Activated CD4-positive, alpha-beta T cell treated with anti-CD3 and anti-CD28 coated beads, Interleukin-2, amount 50 U/mL, for 1 hour (primary cell): ENCODE data around the gene G2E3.
"Not testable (repeated sequence)": the region's sequence is repeated elsewhere in the genome, so short reads cannot be mapped to it uniquely, and the experiment has no call there.

Experiments
- DNase-seq: peaks from one replicate; pipeline ENCODE4 v3.0.0-alpha.2; 2020

G2E3 gene

DNA sequence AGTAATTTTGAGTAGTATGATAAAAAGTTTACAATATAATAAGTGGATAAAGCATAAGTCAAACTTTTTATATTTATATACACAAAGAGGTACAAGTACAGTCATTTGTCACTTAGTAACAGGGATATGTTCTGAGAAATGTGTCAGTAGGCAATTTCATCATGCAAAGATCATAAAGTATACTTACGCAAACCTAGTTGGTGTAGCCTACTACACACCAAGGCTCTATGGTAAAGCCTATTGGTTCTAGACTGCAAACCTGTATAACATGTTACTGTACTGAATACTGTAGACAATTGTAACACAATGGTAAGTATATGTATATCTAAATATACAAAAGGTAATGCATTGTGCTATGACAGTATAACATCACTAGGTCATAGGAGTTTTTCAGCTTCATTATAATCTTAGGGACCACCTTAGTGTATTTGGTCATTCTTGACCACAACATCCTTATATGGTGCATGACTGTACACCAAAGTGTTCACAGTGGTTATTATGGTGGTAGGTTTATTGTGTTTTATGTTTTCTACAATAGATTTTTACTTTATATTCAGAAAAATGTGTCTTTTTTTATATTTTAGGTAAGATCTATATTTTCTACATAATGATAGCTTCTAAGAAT lies 48.3 kb downstream of the G2E3 start:
- no peak for DNase-seq

DNA sequence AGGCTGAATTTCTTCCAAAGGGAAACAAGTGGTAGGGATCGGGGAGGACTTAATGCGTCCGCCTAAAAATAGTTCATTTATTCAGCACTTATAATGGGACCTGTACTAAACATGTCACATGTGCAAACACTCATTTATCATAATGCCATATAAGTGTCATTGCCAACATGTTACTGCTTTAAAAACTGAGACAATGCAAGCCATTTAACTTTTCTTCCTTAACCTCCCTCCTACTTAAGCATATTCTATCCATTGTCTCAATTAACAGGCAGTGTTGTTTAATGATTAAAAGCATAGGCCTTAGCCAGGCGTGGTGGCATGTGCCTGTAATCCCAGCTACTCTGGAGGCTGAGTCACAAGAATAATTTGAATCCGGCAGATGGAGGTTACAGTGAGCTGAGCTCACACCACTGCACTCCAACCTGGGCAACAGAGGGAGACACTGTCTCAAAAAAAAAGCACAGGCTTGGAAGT lies 49.6 kb downstream of the G2E3 start:
- no peak for DNase-seq

DNA sequence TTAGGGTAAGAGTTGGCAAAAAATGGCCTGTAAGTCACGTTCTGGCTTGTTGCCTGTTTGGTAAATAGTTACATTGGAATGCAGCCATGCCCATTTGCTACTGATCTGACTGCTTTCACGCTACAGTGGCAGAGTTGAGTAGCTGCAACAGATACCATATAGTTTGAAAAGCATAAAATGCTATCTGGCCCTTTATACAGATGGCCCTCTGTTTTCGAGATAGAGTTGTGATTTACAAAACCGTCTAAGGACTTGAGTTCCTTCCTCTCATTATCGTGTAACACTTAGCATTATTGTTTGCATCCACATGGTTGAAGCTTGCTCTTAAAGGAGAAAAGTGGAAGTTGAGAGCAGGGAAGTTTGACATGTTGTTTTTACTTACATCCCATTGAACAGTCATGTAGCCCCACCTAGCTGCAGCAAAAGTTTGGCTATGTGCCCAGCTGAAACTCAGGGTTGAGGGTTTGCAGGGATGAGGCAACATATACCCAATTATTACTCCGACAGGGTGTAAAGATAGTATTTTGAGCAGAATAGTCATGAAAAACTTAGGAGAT lies 51.9 kb downstream of the G2E3 start:
- no peak for DNase-seq

DNA sequence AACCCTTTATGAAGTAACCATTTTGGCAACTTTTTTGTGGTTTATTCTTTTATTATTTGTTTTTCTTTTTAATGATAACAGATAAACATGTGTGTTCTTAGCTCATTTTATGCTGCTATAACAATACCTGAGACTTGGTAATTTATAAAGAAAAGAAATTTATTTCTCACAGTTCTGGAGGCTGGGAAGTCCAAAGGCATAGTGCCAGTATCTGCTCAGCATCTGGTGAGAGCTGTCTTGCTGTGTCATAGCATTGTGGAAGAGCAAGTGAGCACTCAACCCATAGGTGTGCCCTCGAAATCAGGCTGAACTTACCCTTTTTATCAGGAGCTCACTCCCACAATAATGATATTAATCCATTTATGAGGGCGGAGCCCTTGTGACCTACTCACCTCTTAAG lies 55.2 kb downstream of the G2E3 start:
- DNase-seq, result no peak

DNA sequence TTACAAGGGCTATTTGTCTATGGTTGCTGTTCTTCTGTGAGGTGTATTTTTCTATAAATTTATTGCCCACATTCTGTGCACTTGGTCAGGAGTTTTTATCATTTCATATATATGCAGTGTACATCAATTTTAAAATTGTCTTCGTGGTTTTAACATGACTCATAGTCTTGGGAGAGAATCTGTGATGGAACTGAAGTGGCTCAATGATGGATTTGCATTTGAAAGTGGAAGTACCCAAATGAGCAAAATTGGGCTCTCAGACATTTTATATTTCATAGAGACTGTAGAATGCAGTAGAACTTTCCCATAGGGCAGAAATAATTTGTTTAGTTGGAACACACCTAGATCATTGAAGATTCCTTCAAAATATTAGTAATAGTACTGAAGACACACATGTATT lies 61.2 kb downstream of the G2E3 start:
- no peak for DNase-seq

DNA sequence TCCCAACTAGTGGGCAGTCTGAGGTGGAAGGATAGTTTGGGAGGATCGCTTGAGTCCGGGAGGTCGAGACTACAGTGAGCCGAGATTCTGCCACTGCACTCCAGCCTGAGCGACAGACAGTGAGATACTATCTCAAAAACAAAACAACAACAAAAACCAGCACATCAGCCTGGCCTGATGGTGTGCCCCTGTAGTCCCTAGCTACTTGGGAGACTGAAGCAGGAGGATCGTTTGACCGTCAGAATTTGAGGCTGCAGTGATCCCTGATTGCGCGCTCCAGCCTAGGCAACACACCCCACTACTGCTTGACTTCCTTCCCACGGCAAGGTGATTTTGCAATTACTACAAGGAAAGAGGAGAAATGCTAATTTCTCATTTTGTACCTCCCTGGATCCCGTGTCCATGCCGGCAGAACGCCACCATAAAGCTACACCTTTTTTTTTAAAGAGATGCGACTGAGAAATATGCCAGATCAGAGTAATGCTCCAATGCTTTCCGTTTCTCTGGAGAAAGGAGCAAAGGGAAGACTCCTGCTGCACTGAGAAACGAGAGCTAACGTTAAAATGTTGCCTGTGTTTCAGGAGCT lies 62.5 kb downstream of the G2E3 start:
- DNase-seq, result no peak

DNA sequence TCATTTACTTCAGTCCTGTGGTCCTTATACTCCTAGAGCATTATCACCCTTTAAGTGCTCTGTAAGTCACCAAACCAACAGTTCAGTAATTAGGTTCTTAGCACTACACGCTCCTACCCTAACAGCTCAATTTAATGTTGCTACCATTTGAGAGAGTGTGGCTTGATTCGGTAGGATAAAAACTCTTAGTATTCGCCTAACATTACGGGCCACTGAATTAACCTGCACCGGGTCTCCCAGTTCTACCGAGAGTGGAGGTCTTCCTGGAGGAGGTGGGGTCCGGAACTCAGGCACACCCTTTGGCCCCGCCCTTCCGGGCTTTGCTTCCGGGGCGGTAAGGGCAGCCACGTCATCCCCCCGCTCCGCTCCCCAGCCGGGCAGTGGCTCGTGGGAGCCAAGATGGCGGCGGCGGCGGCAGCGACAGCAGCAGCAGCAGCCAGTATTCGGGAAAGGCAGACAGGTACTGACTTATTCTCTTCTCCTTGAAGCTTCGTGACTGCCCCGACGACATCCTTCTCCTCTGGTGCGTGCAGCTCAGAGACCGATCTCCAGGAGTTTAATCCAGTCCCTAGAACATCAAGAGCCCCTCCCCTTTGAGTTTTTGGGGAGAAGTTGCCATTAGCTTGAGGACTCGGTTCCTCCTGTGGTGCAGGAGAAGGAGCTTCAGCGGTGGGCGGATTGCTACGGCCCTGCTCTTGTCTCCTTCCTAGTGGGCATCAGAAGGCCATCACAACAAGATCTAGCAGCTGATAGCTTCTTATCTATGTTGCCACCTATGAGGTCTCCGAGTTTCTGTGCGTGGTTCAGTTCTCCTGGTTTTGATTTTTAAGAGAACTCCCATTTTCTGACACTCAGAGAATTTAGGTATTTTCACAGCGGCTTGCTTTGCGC lies 63.2 kb downstream of the G2E3 start, which contains the start of gene SCFD1:
Gene SCFD1 (plus strand): TSS at position 380 of the 891 bp plus-strand sequence. CDS start 20 bp downstream, at position 400.
- peak; percentile 91 for DNase-seq

DNA sequence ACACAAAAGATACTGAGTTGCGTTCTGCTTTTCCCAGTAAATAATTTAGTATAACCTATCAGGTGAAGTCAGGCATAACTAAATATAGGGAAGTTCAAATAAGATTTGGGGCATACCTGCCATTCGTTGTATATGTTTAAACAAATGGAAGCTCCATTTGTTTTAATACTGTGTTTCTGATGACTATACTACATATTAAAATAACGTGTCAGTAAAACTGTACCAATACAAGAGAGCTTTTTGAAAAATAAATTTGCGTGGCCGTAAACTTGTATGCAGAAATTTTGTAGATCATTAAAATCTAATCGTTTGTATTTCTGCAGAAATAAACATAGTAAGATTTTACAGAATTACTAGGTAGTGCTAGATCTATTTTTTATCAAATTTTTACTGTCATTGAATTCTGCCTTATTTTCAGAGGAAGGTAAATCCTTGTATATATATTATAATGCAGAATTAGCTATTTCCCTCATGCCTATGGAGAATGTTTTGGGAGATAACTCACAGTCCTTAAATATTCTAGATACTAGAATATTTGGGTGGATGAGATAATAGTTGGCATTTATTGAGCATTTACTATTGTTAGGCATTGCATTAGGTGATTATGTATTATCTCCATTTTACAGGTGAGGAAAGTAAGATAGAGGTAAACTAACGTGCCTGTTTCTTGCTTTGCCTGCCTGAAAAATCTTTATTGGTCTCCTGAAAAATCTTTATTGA lies 64.6 kb downstream of the G2E3 start:
- no peak for DNase-seq

DNA sequence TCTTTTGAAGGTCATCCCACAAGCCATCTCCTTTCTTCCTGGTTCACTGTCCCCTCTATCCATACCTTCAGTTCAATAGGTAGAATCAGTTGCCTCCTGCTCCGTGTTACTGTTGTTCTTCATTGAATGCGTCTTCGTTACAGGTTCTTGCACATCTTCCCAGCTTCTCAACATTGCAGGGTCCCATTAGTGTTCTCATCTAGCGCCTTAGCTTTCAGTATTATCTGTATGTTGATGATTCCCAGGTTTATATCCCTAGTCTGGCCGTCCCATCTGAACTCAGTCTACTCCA lies 65.1 kb downstream of the G2E3 start:
- no peak for DNase-seq

DNA sequence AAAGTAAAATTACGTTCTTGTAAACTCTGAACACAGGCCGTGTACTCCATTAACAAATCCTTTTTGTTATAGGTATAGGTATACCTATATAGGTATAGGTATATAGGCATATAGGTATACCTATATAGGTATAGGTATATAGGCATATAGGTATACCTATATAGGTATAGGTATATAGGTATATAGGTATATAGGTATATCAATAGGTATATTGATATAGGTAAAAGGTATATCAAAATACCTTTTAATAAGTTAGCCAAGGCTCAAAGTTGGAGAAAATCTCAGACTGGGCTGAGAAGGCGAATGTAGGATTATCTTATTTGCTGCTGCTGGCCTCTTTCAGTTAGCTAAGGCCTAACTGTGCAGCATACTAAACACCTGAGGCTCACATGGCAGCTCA lies 66.6 kb downstream of the G2E3 start:
- DNase-seq, result no peak

DNA sequence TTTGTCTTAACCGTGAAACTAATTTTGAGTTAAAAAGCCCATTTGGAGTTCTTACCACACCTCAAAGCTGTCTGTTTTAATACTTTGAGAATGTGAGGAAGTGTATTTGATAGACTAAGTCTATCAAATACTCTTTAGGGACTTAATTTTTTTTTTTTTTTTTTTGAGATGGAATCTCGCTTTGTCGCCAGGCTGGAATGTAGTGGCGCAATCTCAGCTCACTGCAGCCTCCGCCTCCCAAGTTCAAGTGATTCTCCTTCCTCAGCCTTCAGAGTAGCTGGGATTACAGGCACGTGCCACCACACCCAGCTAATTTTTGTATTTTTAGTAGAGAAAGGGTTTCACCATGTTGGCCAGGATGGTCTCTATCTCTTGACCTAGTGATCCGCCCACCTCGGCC lies 70.5 kb downstream of the G2E3 start:
- not testable (repeated sequence) for DNase-seq

DNA sequence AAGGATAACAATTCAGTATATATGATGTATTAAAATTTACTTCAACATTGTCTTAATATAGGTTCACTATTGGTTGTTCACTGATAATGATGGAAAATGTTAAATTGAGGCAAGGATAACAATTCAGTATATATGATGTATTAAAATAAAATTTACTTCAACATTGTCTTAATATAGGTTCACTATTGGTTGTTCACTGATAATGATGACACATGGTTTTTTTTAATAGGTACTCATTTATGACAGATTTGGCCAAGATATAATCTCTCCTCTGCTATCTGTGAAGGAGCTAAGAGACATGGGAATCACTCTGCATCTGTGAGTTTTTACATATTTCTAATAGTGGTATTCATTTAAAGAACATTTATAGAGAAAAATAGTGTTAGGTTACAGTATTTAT lies 71.3 kb downstream of the G2E3 start:
- DNase-seq, result no peak

DNA sequence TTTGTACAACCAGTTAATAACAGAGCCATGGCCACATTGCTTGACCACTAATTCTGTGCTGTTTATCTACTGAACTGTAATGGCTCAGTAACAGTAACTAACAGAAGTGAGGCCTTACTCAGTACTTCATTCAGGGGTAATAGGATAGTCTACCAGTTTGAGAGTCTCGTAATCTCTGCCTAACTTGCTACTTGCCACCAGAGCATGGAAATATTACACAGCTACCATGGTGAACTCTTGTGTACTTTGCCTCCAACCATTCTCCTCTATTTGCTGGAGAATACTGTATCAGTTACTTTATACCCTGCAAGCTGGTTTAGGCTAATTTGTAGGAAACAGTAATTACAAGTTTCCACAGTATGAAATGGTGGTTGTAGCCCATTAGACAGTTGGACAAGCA lies 73.8 kb downstream of the G2E3 start:
- DNase-seq, result no peak

DNA sequence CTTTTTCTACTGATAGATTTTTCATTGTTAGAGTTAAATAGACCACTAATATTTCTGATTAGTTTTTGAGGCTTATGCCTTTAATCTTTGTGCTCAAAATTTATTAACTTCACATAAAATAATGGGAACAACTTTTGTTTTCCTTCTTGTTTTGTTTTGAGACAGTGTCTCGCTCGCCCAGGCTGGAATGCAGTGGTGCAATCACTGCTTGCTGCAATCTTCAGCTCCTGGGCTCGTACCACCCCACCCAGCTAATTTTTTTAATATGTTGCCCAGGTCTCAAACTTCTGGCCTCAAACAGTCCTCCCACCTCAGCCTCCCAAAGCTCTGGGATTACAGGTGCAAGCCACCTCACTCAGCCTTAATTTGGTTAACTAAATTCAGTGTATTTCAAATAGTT lies 80.0 kb downstream of the G2E3 start:
- no peak for DNase-seq

DNA sequence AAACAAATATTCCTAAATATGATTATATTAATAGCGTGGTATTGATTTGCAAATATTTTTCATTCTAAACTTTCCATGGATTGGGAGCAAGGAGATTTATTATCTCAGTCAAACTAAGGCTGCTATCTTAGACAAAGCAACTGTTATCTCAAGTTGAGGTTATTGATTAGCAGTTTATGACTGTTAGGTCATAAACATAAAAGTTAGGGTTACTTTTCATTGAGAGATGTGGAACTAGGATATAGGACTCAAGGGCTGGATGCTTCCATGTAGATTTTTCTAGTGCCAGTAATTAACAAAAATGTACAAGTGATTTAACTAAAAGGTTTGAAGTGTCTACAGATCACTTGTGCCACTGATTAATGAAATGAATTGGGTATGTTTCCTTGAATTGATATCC lies 82.2 kb downstream of the G2E3 start:
- DNase-seq, result no peak

DNA sequence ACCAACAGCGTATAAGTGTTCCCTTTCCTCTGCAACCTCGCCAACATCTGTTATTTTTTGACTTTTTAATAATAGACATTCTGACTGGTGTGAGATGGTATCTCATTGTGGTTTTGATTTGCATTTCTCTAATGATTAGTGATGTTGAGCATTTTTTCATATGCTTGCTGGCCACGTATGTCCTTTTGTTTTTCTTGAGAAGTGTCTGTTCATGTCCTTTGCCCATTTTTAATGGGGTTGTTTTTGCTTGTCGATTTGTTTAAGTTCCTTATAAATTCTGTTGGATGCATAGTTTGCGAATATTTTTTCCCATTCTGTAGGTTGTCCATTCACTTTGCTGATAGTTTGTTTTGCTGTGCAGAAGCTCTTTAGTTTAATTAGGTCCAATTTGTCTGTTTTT lies 85.5 kb downstream of the G2E3 start:
- not testable (repeated sequence) for DNase-seq

DNA sequence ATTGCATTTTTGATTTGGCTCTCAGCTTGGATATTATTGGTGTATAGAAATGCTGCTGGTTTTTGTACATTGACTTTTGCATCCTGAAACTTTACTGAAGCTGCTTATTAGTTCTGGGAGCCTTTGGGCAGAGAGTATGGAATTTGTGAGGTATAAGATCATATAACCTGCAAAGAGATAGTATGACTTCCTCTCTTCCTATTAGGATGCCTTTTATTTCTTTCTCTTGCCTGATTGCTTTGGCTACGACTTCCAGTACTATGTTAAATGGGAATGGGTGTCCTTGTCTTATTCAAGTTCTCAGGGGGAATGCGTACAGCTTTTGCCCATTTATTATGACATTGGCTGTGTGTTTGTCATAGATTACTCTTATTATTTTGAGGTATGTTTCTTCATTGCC lies 86.6 kb downstream of the G2E3 start:
- DNase-seq, result no peak

DNA sequence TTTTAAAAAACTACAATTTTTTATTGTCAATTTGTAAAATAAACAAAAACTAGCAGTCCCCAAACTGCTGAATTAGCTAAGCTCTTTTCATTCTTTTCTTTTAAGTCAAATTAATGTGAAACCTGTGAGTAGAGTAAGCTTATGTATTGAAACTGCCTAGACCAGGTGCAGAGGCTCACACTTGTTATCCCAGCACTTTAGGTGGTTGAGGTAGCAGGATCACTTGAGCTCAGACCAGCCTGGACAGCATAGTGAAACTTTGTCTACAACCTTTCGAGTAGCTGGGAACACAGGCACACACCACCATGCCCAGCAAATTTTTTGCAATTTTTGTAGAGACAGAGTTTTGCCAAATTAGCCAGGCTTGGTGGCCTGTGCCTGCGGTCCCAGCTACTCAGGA lies 89.5 kb downstream of the G2E3 start:
- no peak for DNase-seq

DNA sequence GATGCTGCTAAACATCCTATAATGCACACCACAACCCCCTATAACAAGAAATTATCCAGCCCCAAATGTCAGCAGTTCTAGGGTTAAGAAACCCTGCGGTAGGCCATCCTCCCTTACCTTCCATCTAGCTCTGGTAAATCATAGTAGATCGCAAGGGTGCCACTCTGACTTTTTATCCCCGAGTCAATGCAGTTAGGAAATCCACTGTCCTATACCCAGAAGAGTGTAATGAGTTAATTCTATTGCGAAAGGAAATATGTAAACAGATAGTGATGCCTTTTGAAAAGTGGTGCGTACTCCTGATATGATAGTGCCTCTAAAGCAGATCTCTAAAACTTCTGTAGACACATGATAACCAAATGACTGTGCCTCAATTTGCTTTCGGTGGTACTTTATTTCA lies 93.0 kb downstream of the G2E3 start:
- no peak for DNase-seq

DNA sequence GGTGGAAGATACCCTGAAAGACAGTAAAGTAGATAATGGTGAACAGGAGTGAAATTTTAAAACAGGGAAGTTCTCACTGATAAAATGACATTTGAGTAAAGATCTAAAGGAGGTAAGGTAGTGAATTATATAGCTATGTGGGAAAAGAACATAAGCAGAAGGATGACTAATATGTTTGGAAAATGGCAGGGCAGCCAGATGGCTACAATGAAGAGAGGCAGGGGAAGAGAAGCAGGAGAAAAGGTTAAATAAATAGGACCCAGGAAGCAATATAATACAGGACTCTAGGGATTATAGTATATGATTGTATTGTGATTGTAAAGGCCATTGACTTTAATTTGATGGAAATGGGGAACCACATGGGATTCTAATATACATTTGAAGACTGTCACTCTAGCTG lies 96.2 kb downstream of the G2E3 start:
- no peak for DNase-seq

DNA sequence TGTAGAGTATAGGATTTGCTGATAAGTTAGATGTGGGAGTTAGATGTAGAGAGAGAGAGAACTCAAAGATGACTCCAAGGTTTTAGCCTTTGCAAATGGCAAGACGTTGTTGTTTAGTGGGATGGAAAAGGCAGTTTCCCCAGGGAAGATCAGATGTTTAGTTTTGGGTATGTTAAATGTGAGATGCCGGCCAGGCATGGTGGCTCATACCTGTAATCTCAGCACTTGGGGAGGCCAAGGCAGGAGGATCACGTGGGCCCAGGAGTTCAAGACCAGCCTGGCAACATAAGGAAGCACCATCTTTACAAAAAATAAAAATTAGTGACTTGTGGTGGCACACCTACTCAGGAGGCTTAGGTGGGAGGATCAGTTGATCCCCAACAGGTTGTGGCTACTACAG lies 96.7 kb downstream of the G2E3 start:
- no peak for DNase-seq

DNA sequence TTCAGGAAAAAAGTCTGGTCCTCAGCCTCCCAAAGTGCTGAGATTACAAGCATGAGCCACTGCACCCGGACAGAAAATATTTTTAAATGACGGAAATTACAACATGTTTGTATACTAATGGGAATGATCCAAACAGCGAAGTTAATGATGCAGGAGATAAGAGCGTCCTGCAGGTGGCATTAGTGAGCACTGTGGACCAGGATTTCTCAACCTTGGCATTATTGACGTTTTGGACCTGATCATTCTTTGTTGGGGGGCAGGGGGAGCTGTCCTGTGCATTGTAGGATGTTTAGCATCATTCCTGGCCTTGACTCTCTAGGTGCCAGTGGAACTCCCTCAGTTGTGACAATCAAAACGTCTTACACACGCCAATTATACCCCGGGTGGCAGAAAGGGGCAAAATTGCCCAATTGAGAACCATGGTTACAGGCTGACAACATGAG lies 97.3 kb downstream of the G2E3 start:
- DNase-seq, result peak; percentile 25

DNA sequence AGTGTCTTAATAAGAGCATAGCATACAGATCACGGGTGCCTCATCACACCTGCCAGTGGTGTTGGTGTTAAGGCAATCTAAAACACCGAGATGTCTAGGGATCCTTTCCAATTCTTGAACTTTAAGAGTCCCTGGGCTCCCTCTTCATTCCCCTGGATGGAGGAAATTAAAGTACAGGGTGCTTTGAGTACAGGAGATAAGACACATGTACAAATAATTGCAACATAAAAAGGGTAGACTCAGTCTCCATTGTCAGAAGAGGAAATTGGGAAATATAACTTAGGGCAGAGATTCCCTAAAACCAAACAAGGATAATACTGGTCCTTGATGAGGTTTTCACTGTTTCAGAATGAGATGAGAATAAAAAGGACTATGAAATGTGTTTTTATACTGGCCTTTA lies 98.1 kb downstream of the G2E3 start:
- no peak for DNase-seq
